HG03457 (cell line): Measurements from ENCODE around the gene BRMS1.
"Not testable (repeated sequence)": the region's sequence is repeated elsewhere in the genome, so short reads cannot be mapped to it uniquely, and the experiment has no call there.

ENCODE experiments used
- ATAC-seq: cut with Tn5 transposase; IDR thresholded peaks from one replicate; pipeline ENCODE4 v1.9.1; 2021; ENCODE audit warnings: moderate number of reproducible peaks; ENCODE audit not compliant: unreplicated experiment

The BRMS1 gene

DNA sequence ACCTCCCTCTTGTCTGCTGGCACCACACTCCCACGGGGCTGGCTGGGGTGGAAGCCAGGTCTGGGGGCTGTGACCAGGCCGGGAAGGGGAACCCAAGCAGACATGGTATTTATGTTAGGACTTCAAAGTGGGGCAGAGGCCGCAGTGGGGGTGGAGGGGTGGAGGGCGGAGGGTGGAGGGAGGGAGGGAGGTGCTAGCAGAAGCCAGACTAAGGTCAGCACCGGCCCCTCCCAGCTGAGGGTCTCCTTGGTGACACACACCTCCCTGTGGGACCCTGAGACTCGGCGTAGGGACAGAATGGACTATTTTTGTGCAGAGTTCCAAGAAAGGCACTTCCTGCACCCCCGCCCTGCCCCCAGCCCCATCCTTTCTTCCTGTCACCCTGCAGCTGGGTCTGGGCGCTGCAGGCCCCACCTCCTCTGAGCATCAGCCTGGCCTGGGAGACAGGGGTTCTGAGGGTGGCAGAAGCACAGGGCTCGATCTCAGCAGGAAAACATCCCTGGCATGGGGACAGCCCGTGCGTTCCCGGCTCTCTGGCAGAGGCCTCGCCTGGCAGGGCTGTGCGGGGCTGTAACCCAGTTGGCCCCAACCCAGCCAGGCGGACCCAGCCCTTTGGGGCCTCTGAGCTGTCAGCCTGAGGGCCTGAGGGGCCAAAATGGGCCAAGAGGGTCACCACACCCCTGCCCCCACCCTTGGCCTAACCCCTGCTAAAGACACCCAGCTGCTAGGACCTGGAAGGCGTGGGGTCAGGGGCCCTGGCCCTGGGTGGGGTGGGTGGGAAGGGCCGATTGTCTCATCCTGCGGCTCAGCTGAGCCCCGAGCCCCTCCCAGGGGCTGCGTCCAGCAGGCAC is 18.4 kb downstream of the BRMS1 start:
- ATAC-seq = no peak

DNA sequence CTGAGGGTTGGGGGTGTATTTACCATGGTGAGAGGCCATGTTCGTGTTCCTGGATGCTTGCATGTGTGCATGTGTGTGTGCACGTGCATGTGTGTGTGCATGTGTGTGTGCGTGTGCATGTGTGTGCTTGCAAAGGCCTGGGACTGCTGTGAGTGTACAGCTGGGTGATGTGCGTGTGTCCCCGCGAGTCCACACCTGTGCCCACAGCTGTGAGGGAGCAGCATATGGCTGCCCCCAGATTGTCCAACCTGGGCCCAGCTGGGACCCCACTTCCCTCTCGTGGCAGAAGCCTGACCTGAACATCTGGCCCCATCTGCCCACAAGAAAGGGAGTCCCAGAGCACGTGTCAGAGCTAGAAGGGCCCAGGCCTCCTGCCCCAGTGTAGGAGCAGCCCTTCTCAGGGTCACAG is 19.6 kb downstream of the BRMS1 start:
- no peak for ATAC-seq

DNA sequence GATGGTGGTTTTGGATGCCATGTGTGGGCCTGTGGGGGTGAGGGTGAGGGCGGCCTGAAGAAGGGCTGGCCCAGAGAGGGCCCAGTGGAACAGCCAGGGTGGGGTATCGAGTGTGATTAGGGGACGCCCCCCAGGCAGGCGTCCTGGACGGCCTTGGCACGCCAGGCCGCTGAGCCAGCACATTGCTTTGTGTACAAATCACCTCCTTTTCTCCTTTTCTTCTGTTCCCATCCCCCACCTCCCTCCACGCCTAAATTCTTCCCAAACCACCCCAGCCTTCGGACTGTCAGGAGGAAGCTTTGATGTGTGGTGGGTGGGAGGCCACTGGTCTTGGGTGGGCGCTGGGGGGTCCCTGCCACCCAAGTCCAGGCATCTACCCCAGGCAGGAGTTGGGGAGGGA is 20.2 kb downstream of the BRMS1 start:
- ATAC-seq = no peak

DNA sequence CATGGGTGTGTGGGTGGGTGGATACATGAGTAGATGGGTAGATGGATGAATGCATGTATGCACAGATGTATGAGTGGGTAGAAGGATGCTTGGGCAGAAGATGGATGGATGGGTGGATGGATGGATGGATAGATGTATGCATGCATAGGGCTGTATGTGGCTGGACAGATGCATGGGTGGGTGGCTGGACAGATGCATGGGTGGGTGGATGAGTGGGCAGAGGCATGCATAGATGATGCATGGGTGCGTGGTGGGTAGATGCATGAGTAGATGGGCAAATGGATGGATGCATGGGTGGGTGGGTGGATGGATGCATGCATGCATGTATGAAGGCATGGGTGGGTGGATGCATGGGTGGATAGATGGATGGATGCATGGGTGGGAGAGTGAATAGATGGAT is 21.2 kb downstream of the BRMS1 start:
- no peak for ATAC-seq

DNA sequence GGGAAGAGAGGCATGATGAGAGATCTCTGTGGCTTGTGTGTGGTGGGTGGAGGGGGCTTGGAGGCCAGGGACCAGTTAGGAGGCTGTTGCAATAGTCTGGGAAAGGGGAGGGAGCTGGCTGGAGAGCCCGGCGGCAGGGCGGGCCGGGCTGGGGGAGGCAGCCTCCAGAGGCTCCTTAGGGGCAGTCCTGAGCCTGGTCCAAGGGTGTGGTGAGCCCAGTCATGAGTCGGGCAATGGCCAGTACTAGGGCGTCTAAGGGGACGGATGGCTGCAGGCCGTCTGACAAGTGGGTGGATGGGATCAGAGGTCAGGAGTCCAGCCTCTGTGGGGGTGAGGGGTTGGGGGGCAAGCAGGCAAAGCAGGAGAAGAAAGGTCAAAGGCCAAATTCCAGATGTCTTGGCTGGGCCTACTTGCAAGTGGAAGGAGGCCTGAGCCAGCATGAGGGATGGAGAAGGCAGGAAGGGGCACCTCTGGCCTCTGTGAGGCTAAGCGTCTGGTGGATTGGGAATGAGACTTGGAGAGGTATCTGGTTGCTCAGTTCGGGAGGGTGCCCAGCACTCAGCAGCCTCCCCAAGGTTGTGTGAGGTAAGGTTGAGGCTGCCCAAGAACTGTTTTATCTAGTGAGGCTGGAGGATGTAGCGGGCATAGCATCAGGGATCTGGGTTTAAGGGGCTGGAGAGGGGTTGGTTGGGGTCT is 22.0 kb downstream of the BRMS1 start:
- ATAC-seq = no peak

DNA sequence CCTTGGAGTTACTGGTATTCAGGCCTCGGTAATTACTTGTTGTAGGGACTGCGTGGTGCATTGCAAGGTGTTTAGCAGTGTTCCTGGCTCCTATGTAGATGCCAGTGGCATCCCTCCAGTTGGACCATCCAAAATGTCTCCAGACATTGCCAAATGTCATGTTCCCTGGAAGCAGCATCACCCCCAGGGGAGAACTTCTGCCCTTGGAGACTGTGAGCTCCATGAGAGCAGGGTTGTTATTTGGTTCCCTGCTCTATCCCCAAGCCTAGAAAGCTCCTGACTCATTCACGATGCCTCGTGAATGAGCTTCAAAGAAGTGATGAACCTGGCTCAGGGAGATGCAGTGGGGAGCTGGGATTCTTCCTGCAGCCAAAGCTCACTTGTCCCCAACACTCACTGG is 23.3 kb downstream of the BRMS1 start:
- no peak for ATAC-seq

DNA sequence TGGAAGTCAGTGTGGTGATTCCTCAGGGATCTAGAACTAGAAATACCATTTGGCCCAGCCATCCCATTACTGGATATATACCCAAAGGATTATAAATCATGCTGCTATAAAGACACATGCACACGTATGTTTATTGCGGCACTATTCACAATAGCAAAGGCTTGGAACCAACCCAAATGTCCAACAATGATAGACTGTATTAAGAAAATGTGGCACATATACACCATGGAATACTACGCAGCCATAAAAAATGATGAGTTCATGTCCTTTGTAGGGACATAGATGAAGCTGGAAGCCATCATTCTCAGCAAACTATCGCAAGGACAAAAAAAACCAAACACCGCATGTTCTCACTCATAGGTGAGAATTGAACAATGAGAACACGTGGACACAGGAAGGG is 24.2 kb downstream of the BRMS1 start:
- ATAC-seq = not testable (repeated sequence)

DNA sequence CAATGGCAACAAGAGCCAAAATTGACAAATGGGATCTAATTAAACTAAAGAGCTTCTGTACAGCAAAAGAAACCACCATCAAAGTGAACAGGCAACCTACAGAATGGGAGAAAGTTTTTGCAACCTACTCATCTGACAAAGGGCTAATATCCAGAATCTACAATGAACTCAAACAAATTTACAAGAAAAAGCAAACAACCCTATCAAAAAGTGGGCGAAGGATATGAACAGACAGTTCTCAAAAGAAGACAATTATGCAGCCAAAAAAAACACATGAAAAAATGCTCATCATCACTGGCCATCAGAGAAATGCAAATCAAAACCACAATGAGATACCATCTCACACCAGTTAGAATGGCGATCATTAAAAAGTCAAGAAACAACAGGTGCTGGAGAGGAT is 24.6 kb downstream of the BRMS1 start:
- ATAC-seq = not testable (repeated sequence)

DNA sequence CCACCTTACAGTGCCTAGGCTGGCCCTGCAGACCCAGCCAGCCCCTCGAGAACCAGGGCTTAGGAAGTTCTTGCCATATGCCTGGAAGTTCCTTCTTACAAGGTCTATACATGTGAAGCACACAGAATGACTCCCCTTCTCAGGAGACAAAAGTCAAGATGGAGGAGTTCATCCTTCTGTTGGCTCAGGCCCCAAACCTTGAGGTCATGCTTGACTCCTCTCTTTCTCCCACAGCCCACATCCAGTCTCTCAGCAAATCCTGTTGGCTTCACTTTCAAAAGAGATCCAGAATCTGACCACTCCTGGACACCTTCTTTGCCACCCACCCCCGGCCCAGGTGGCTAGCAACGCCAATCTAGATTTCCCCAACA is 26.3 kb downstream of the BRMS1 start:
- ATAC-seq = no peak

DNA sequence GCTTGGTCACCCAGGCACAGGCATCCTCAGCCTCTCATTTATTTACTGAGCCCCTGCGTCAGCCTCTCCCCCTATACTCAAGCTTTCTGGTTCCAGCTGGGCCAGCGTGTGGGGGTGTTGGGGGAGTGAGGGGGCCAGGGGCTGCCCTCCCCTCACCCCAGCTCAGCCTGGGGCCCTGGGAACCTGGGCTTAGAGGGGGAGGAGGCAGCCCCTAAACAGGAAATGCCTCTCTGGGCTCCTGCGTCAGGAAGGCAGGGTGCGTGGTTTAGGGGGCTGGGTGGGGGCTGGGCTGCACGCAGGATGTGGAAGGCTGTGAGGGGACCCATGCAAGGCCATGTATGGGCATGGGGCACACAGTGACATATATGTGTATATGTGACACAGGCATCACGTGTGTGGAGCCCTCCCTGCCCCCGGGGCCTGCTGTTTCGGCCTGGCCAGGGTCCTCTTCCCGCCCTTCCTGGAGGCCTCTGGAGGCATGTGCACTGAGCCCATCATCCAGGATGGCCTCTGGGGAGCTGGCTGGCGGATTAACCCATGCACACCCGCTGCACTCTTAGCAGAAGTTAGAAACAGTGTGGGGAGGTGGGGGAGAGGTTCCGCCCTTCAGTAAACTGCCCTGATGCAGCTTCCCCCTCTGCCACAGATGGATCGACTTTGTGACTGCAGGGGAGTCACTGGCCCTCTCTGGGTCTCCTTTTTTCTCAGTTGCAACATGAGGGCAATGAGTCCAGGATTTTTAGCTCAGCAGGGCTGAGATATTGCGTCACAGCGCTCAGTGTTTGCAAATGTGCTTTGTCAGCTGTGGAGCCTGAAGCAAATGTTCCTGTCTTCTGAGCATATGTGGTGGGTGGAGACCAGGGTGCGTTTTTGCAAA is 26.9 kb downstream of the BRMS1 start:
- no peak for ATAC-seq

DNA sequence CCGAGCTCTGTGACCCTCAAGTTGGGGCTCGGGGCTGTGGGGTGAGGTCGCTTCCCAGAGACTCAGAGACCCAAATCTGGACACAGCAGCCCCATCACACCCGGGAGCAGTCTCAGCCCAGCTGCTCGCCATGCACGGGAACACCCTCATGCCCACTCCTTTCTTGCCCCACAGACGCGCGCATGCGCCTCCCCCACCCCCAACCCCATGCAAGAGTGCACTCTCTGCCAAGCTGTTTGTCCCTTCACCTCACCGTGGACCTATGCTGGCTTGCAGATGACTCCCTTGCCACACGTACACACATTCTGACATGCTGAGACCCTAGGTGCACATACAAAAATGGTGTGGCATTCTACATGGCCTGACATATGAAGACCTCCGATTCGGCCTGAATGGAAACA is 27.6 kb downstream of the BRMS1 start:
- no peak for ATAC-seq

DNA sequence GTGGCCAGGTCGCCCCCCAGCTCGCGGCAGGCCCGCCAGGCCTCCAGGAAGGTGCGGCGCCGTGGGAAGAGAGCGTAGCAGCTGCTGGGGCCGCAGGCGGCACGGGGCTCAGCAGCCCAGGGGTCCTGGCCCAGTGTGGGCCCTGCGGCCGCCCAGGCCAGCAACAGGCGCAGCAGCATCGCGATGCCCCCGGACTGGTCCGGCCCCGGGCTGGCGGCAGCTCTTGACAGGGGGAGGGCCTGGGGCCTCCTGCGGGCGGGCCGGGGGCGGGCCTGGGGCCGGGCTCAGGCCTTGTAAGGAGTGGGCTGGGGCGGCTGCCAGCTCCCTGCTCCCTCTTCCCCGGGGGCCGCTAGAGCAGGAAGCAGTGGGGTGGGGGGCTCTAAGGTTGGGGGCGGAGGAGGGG is 28.1 kb downstream of the BRMS1 start, which contains the start of gene CD248:
Gene CD248 (minus strand): TSS at position 196 of the 403 bp plus-strand sequence. CDS start 17 bp downstream, at position 179.
- ATAC-seq = no peak

DNA sequence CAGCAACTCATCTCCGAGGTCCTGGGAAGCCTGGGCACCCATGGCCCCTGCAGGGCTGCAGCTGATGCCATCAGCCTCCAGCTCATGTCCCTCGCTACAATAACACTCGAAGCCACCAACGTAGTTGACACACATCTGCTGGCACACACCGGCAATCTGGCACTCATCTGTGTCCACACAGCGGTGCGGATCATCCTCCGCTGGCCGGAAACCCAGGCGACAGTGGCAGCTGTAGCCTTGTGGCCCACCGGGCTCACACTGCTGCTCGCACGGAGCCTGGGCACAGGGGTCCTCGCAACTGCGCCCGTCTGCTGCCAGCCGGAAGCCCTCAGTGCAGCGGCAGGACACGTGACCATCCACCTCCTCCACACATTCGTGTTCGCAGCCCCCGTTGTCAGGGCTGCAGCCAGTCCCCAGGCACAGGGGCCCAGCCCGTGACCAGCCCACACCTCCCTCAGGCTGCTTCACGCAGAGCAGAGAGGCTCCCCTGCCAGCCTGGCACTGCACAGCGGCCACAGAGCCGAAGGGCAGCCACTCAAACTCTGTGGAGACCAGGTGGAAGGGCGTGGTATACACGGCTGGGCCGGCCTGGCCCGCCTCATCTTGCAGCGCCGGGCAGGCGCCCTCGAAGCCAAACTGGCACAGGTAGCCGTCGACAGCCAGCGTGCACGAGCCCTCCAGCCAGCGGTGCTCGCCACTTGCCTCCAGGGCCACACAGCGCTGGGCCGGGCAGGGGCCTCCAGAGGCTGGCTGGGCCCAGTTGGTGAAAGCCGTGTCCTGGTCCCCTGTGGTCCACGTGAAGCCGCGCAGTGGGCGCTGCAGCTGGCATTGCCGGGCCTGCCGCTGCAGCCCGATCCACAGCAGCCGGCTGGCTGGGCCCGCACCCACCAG is 28.7 kb downstream of the BRMS1 start:
- ATAC-seq = no peak

DNA sequence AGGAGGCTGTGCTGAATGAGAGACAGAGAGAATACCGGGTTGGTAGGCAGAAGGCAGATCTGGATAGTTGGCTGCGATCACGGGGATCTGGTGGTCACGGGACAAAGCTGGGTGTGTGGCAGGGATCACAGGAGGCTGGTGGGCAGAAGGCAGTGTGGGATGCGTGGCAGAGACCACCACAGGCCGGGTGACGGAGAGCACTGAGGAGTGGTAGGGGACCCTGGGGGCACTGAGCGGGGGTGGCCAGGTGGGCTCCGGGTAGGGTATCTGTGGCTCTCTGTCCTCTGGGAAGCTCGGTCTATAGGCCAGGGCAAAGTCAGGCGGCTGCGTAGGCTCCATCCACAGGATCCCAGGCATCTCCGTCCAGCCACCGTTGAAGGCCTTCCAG is 29.4 kb downstream of the BRMS1 start:
- ATAC-seq = no peak

DNA sequence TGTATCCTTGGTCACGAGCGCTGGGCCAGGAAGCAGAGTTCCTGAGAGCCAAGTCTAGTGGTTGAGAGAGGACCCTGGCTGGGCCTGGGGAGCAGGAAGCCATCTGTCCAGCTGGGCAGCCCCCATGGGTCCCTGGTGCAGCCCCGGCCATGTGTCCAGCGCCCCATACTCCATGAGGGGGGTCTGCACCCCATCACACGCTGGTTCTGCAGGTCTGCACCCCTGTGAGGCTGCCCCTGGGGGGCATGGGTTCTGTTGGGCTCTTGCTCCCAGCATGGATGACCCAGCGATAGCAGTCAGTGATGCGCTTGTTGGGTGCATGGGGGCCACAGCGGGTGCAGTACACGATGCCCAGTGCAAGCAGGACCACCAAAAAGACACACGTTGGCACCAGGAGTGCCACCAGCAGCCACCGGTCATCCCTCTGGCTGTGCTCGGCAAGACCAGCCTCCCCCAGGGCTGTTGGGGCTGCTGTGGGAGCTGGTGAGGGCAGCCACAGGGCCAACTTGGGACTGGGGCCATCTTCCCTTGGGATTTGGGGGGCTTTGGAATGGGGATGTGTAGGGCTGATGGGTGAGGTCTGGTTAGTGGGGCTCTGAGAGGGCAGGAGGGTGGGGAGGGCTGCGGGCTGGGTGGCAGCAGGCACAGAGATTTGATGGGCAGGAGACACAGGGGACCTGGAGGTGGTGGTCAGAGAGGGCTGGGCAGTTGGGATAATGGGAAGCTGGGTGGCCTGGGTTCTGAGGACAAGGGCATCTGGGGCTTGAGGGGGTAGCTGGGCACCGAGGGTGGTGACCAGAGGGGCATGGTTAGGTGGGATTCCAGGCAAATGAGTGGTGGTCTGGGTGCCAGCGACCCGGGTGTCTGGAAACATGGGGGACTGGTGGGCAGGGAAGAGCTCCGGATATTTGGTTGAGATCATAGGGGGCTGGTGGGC is 30.1 kb downstream of the BRMS1 start:
- ATAC-seq = no peak

DNA sequence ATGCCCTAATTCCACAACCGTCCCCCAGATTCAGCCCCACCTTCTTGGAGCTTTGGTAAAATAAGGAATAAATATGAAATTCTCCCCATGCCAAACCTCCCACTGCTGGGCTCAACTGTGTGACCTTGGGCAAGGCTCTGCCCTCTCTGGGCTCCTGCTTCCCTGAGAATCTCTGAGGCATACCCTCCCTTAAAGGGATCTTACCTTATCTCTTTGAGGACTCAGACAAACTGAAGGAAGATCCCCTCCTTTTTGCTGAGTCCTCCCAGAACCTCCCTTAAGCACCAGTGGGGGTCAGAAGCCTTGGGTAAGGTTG is 30.8 kb downstream of the BRMS1 start:
- ATAC-seq = no peak

DNA sequence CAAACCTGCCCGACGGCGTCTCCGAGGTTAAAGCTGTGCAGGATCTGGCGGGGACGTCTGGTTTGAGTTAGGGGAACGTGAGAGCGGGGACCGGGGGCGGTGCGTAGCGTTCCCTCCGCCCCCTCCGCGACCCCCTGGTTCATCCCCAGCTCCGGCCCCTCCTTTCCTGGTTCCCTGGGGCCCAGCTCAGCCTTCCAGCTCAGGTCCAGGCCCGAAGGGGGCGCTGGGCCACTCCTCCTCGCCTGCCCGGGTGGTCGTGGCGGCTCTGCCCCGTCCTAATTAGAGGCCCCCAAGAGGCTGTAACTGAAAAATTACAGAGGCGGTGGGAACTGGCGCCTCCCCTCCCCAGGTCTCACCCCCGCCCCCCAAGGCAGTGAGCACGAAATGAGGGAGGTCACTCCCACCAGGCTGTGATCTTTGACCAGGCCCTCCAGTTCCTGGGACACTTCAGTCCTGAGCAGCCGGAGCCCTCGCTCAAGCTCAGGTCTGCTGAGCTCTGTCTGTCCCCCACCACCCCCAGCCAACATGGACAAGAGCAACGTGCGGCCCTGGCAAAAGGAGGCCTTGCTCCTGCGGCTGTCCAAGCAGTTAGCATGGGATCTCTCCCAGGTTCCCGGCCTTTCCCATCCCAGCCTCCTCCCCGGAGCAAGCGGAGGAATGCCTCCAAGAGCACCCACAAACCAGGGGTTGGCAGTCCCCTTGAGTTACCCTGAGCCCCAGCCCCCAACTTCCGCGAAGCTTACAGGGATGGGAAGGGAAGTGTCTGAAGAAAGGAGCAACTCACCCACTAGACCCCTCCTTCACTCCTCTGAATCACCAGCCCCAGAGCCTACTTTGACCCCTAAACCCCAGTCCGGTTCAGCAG is 31.4 kb downstream of the BRMS1 start:
- ATAC-seq = no peak

DNA sequence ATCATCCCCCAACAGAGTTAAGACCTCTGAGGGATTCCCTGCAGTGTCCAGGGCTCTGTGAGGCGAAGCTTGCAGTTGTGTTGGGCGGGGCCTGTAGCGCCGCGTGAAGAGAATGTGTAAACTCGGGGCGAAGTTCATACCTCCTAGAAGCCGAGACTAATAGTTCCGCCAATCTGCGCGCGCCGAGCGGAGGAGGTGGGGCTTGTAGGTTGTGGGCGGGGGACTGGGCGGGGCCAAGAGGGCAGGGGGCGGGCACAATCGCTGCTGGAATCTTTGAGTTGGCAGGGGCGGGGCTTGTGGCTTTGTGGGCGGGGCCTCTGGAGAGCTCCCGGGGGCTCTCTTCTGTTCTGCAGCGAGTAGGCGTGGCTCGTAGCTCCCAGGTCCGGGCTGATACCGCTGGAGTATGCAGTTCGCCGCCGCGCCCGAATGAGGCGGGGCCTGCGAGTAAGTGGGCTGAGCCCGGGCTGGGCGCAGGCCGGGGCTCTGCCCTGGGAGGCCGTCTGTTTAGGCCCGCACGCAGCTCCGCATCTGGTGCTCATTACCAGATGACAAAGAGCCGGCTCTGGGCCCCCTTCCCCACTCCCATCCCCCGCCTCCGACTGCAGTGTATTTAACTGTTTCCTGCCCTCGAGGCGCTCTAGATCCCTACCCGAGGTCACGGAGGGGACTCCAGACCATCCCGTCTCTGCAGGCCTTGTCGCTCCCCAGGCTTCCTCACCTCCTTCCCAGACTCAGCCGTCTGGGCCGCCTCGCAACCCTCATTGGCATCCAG is 32.2 kb downstream of the BRMS1 start:
- peak; percentile 45 for ATAC-seq
